Fibroblast of upper back skin (primary cell): ENCODE measurements around the gene PRR36.

Experiments
- DNase-seq: peaks from one replicate; pipeline ENCODE4 v3.0.0-alpha.2; 2013

Gene PRR36

GRCh38 chr19:7842661-7843294 lies 31.4 kb downstream of the PRR36 start:
- DNase-seq, result no peak

- no peak for DNase-seq
These were observed 32.2 kb downstream of the PRR36 start for GRCh38 chr19:7841751-7842660.

GRCh38 chr19:7840629-7841028 lies 33.6 kb downstream of the PRR36 start:
- DNase-seq, result no peak

- DNase-seq, result no peak
These were observed 34.7 kb downstream of the PRR36 start for GRCh38 chr19:7839476-7839875.

- peak; percentile 40 for DNase-seq
These were observed 40.7 kb downstream of the PRR36 start for GRCh38 chr19:7833225-7834099.

- no peak for DNase-seq
These were observed 41.4 kb downstream of the PRR36 start for GRCh38 chr19:7832781-7833180.

GRCh38 chr19:7832009-7832408 lies 42.2 kb downstream of the PRR36 start:
- DNase-seq, result no peak

- peak; percentile 15 for DNase-seq
These were observed 42.7 kb downstream of the PRR36 start for GRCh38 chr19:7831452-7831851.

- no peak for DNase-seq
These were observed 43.4 kb downstream of the PRR36 start for GRCh38 chr19:7830823-7831222.

GRCh38 chr19:7830272-7830771 lies 43.9 kb downstream of the PRR36 start:
- no peak for DNase-seq

GRCh38 chr19:7829561-7830271 lies 44.5 kb downstream of the PRR36 start, which contains the start of gene EVI5L:
Gene EVI5L, plus strand, starts transcription at chr19:7830218. Its CDS starts 16,325 bp downstream, at chr19:7846543.
- peak; percentile 100 for DNase-seq

GRCh38 chr19:7829166-7829520 lies 45.0 kb downstream of the PRR36 start:
- DNase-seq, result no peak

- no peak for DNase-seq
These were observed 50.4 kb downstream of the PRR36 start for GRCh38 chr19:7823686-7824301.

GRCh38 chr19:7822910-7823515 lies 51.2 kb downstream of the PRR36 start:
- DNase-seq, result no peak

- DNase-seq, result no peak
These were observed 53.6 kb downstream of the PRR36 start for GRCh38 chr19:7820588-7820987.

GRCh38 chr19:7819337-7819736 lies 54.9 kb downstream of the PRR36 start:
- DNase-seq, result no peak

GRCh38 chr19:7818806-7819205 lies 55.4 kb downstream of the PRR36 start:
- no peak for DNase-seq
